NCI-H2081 treated with DMSO at 0.1 percent for 48 hours (cell line): Measurements from ENCODE around the gene TXLNB.

Experiments
- DNase-seq: peaks from one replicate; lab custom pipeline; 2025; lab: John Stamatoyannopoulos, UW

TXLNB gene

GRCh38 chr6:139291813-139292619, at the start of gene TXLNB:
Gene TXLNB (minus strand): TSS chr6:139291998. CDS start chr6:139288899, 3,099 bp downstream.
- DNase-seq = peak; percentile 27

GRCh38 chr6:139341060-139341459, 49.3 kb upstream of the TXLNB start:
- no peak for DNase-seq

GRCh38 chr6:139338795-139339194, 47.0 kb upstream of the TXLNB start:
- DNase-seq = no peak

GRCh38 chr6:139337830-139338229, 46.0 kb upstream of the TXLNB start:
- DNase-seq = no peak

GRCh38 chr6:139337001-139337400, 45.2 kb upstream of the TXLNB start:
- DNase-seq = no peak

- no peak for DNase-seq
These were observed 44.7 kb upstream of the TXLNB start for GRCh38 chr6:139336488-139336887.

- DNase-seq = no peak
These were observed 43.8 kb upstream of the TXLNB start for GRCh38 chr6:139335447-139336210.

- DNase-seq = no peak
These were observed 43.1 kb upstream of the TXLNB start for GRCh38 chr6:139334806-139335446.

- no peak for DNase-seq
These were observed 39.2 kb upstream of the TXLNB start for GRCh38 chr6:139330826-139331500.

- DNase-seq = no peak
These were observed 38.5 kb upstream of the TXLNB start for GRCh38 chr6:139330306-139330705.

- DNase-seq = no peak
These were observed 37.4 kb upstream of the TXLNB start for GRCh38 chr6:139329224-139329623.

GRCh38 chr6:139327038-139327437, 35.2 kb upstream of the TXLNB start:
- DNase-seq = no peak

- DNase-seq = no peak
These were observed 33.9 kb upstream of the TXLNB start for GRCh38 chr6:139325686-139326085.

- no peak for DNase-seq
These were observed 33.3 kb upstream of the TXLNB start for GRCh38 chr6:139325125-139325524.

GRCh38 chr6:139324301-139324555, 32.4 kb upstream of the TXLNB start:
- DNase-seq = no peak

GRCh38 chr6:139323511-139324300, 31.9 kb upstream of the TXLNB start:
- no peak for DNase-seq

- no peak for DNase-seq
These were observed 28.3 kb upstream of the TXLNB start for GRCh38 chr6:139320081-139320480.

- DNase-seq = no peak
These were observed 25.0 kb upstream of the TXLNB start for GRCh38 chr6:139316622-139317317.

- no peak for DNase-seq
These were observed 22.2 kb upstream of the TXLNB start for GRCh38 chr6:139313784-139314545.

GRCh38 chr6:139313229-139313628, 21.4 kb upstream of the TXLNB start:
- DNase-seq = no peak
